Head of caudate nucleus (tissue), 42 donors: ENCODE data around the gene COG7.
"Not testable (repeated sequence)": the region's sequence is repeated elsewhere in the genome, so short reads cannot be mapped to it uniquely, and the experiment has no call there.

ENCODE experiments used
- DNase-seq, 42 donors: peaks; one replicate each; pipeline versions ENCODE4 v3.0.0 to v3.0.0-alpha.2; 2020 to 2021; ENCODE audit warnings: mixed read lengths in 7 of 42
- intact Hi-C: fragments of 100-400 bp; cut with DNase I; formaldehyde crosslinking; loops from one replicate; pipeline ENCODE4 v1.15.0; 2022

Gene COG7

DNA sequence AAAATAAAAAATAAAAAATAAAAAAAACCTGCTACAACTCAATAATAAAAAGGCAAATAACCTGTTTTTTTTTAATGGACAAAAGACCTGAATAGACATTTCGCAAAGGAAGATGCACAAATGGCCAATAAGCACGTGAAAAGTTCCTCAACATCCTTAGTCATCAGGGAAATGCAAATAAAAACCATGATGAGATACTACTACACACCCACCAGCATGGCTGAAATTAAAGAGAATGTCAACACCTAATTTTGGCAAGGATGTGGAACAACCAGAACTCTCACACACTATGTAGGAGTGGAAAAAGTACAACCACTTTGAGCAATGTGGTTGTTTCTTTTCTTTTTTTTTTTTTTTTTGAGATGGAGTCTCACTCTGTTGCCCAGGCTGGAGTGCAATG is 24.6 kb downstream of the COG7 start:
- intact Hi-C loops = no loop called here
- peak in 3 of 42 donors; percentile 22 to 38 (median 23) for DNase-seq

DNA sequence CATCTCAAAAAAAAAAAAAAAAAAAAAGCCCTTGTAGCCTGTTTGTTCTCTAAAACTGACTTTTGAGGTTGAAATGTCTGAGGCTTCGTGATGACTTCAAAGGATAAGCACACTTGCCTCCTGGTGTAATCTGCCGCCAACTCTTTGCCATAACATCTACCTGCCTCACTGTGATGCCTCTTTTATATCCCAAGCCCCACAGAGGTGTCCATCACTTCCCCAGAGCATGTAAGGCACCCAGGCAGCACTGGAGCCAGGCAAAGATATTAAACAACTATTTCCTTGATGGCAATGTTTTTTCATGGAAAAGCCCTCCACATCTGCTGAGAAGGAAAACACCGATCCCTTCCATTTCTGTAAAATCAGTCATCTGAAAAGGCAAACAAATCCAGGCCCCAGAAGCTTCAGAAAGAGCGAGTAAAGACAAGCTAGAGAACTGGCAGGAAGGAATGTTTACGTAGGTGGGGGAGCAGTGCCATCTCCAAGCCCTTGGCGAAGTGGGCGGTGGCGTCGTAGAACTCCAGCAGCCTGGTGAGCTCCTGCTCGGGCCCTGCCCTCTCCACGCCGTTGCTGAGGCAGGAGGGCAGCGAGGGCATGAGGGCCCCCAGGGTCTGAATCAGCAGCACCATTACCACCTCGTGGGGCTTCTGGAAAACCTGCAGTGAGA is 28.6 kb downstream of the COG7 start:
- DNase-seq = no peak
- intact Hi-C loops = no loop called here

DNA sequence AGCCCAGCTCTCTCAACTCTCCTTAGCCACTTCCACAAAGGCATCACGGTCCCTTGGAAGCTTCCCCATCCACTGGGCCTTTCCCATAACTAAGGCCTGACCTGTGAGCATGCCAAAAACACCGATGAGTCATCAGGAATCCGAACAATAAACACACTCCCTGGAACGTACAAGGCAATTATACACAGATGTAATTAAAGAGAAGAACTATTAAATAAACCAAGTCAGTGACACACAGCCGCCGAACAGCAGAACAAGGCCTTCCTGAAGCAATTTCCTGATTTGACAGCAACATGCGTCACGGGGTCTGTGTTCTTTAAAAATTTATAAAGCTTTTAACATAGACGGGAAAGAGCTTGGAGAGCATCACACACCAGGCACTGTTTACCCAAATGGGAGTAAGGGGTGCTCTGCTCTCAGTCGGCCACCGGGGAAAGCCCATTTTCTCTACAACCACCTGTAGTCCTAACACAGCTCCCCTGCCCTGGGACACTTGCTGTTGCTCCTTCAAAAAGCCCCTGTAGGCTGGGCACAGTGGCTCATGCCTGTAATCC is 29.4 kb downstream of the COG7 start:
- DNase-seq = peak in 12 of 42 donors; percentile 6 to 70 (median 27)
- intact Hi-C loops = no loop called here

DNA sequence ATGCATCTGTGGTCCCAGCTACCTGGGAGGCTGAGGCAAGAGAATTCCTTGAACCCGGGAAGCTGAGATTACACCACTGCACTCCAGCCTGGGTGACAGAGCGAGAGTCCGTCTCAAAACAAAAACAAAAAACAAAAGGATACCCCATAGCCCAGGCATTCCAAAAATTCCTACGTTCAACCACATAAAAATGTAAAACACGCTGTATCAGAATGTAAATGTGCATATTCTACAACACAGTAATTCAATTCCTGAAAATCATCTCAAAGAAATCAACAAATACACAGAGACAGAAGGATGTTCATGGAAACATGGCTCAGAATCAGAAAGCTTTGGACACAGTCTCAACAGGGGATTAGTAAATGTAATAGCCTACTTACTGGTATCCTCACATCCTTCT is 33.0 kb downstream of the COG7 start:
- intact Hi-C loops = no loop called here

DNA sequence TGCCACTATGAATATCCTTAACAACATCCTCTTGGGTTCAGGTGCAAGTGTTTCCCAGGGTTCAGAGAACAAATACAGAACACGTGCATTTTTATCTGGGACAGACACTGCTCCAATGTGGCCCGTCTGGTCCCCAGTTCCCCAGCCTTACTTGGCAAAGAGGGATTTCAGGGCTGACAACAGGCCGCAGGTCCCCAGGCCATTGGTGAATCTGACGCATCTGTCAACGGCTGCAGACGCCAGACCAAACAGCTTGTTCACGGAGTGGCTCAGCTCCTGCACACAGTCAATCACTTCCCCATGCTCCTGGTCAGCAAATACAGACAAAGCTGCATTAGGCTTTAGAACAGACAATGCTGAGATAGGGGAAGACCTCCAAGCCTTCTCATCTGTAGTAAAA is 36.2 kb downstream of the COG7 start:
- DNase-seq = no peak
- intact Hi-C loops = no loop called here

More for the DNA sequence above, 33.0 kb downstream of the COG7 start:
- no peak for DNase-seq

DNA sequence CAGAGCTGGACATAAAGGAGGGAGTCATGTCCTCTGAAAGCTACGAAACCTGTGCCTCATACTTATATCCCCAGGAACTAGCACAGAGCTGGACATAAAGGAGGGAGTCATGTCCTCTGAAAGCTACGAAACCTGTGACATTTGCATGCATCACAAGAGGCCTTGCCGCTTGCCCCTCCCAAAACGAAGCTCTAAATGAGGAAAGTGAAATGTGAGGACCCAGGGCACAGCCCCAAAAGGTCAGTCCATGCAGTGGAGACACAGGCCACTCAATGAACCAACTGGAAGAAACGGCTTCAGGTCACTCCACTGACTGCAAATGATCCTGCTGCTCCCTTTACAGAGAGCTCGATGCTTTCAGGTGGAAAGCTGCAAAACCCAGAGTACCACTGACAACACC is 38.3 kb downstream of the COG7 start:
- intact Hi-C loops = no loop called here
- DNase-seq = no peak

DNA sequence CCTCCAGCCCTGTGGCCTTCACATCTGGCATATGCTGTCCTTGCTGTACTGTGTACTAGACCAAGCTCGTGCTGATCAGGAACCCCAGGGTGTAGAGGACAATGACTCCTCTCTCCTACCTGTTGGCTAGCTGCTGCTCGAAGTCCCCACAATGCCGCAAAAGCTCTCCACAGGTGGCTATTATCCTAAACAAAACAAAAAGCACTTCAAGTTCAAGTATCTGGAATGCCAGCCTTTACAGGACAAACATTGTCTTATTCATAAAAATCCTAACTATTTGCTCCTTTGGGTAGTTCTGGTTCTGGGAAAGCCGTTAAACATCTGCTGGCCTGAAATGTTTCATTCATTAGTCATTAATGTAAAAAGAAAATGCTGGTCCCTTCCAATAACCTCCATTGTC is 42.8 kb downstream of the COG7 start:
- intact Hi-C loops = no loop called here

DNA sequence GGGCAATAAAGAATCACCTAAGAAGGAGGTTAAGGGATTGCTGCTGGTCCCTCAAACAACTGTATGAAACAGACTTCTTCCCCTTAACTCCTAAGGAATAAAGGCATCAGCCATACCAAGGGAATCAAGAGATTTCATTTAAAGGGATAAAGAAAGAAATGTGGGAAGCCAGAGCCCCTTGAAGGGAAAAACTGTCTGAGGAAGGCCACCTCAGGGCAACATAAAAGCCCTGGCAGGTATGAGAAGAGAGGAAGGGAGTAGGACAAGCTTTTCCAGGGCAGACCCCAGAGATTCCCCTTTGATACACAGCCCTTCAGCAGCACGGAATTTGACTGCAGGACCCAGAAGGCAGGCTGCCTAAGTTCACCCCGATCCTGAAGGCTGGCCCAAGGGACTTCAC is 43.5 kb downstream of the COG7 start:
- intact Hi-C loops = no loop called here
- no peak for DNase-seq

More for the DNA sequence above, 42.8 kb downstream of the COG7 start:
- DNase-seq = no peak

DNA sequence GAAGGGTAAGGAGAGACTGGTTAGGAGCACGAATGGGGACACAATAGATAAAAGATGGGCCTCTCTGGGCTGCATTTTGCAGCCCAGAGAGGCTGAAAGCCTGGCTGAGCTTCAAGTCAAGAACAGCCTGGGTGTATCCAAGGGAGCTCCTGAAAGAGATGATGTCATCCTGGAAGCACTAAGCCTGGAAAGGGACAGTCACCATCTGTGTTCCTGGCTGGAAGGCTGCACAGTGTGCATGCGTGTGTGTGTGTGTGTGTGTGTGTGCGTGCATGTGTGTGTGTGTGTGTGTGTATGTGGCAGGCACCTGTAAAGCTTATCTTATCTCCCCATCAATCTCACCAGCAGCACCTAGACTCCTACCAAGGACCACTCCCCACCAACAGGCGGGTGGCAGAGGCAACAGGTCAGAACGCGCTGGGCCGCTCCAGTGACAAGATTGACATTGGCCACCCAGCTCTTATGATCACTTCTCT is 44.1 kb downstream of the COG7 start:
- DNase-seq = peak in 12 of 42 donors; percentile 11 to 55 (median 26)
- intact Hi-C loops = no loop called here

DNA sequence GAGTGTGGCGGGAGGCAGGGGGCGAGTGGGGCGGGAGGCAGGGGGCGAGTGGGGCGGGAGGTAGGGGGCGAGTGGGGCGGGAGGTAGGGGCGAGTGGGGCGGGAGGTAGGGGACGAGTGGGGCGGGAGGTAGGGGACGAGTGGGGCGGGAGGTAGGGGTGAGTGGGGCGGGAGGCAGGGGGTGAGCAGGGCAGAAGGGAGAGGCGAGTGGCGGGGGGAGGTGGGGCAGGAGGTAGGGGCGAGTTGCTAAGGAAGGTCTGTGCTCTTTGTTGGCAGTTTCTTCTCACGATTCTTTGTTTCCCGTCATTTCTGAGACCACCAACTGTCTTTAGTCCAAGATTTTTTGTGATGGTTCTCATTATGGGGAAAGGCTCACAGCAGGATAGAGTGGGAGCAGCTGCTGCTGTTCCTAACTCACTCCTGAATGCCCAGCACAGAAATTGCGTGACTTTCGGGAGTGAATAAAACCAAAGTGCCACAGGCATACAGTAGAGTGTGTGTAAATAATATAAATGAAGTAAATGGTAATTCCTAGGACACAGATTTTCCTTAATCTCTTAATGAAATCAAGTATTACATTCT is 44.7 kb downstream of the COG7 start:
- no peak for DNase-seq
- intact Hi-C loops = no loop called here

DNA sequence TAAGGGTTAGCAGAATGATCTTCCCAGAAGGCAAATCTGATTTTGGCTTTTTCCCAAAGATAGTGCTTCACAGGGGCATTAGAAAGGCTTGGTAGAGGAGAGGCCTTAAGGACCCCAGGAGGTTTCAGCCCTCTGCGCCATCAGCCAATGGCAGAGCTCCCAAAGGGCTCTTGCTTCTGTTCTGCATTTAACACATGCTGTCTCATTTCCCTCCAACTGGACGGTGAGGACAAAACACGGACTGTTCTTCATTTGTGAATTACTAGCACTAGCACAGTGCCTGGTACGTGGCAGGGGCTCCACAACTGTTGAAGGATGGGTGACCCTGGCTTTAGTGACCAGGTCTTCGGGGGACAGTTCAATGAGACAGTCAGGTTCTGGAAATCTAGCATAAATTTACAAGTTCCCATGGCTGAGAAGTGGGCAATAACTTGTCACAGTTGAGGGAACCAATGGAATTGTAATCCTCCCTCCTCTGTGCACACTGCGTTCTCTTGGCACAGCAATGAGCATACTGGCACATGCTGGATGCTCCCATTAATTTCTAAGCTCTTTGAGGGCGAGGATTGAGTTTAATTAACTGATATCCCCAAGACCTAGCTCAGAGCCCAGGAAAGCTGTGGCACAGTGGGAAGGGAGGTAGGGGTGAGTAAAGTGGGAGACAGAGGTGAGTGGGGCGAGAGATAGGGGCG is 45.4 kb downstream of the COG7 start:
- no peak for DNase-seq
- intact Hi-C loops = no loop called here

DNA sequence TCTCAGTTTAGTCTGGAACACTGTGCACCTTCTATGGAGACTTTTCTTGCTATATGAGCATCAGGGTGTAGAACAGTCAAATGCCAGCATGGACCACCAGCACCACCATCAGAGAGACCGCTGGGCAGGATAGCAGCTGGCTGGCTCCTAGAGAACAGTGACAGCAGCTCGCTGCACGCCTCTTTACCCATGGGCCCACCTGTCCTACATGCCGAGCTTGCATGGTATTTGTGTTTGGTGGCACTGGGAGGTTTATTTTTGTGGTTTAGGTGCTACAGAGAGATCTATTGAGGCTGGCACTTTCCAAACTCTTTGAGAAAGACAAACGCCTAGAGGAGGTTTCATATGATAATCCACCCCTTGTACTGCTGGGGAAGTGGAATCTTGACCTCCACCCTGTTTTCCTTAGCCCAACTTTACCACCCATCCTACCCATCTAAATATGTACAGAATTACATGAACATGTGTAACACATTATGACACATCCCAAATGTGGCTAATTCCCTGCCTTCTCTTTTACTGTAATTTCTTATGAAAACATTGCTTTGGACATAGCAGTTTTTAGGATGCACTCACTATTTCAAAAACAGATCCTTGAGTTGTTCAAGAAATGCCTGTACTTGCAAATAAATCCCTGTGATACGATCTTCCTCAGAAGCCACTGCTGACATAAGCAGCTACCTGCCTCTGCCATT is 46.3 kb downstream of the COG7 start:
- no peak for DNase-seq
- intact Hi-C loops = no loop called here

DNA sequence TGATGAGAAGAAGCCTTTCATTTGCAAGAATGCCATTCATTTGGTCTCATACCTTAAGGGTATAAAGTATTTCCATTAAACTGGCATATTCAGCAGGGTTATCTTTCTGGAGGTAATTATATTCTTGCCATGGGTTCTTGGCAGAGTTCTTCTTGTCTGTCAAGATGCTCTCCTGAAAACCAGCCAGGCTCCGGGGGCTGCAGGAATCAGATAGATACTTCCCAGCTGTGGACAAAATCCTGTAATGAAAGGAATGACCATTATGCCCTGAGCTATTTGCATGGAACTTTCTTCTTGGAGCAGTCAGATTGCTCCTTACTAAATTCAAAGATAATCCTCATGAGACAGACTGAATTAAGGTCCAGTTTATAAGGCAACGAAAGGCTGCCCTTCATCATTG is 47.0 kb downstream of the COG7 start:
- intact Hi-C loops = no loop called here

DNA sequence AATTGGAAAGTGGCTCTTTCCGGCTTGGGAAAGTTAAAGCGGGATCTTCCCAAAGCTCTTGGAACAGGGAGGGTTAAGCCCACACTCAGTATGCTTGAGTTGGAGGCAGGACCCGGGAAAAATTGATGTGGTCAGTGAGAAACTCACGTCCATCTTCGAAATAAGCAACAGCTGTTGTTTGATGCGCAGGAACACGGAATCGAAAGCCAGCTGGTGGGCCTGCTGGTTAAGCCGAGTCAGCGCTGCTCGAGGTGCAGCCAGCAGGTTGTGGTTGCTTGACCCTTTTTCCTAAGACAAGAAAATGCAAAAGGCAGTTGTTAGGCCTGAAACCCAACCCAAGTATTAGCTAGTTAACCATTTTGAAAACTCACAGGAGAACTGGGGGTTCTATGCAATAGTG is 49.4 kb downstream of the COG7 start:
- no peak for DNase-seq
- intact Hi-C loops = no loop called here

More for the DNA sequence above, 47.0 kb downstream of the COG7 start:
- DNase-seq = no peak

DNA sequence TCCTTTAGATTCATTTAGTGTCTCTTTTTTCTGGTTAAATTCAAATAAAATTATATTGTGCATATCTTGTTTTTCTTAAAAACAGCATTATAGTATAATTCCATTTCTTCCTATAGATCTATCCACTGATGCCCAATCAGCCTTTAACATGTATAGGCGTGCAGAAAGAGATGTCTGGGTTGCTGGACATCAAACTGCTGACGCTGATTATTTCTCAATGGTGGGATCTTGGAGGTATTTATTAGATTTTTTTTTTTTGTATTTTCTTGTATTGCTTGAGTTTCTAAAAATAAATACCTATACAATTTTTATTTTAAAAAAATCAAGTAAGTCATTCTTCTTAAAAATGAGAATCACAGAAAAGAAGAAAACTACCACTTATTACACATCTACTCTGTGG is 50.9 kb downstream of the COG7 start:
- intact Hi-C loops = no loop called here
- DNase-seq = no peak

DNA sequence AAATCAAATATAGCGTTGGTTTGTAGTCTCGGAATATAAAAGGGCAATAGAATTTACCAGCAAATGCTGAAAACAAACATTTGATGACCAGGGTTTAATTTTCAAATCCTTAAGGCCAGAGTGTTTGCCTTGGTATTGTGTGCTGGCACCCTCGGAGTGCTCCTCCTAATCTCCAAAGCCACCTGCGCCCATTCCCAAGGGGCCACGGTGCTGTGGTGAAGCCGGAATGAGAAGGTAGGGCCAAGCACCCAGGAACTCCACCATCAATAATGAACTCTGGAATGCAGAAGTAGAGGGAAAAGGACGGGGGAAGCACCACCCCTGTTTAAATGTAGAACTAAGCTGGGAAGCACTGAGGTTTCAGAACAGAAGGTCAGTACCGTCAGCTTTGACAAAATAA is 51.9 kb downstream of the COG7 start:
- intact Hi-C loops = no loop called here
- no peak for DNase-seq

DNA sequence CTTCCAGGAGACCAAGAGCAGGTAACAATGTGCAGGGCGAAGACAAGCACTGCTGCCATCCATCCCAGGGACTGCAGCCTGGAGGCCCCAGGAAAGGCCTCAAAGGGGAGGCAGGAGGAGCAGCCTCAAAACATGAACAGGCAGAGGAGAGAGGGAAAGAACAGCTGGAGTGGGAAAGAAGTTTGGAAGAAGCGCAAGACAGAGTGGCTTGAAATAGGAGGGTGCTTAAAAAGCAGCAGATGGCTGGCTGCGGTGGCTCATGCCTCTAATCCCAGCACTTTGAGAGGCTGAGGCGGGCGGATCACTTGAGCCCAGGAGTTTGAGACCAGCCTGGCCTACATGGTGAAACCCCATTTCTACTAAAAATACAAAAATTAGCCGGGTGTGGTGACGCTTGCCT is 52.5 kb downstream of the COG7 start:
- intact Hi-C loops, DNase-seq: not testable (repeated sequence)

DNA sequence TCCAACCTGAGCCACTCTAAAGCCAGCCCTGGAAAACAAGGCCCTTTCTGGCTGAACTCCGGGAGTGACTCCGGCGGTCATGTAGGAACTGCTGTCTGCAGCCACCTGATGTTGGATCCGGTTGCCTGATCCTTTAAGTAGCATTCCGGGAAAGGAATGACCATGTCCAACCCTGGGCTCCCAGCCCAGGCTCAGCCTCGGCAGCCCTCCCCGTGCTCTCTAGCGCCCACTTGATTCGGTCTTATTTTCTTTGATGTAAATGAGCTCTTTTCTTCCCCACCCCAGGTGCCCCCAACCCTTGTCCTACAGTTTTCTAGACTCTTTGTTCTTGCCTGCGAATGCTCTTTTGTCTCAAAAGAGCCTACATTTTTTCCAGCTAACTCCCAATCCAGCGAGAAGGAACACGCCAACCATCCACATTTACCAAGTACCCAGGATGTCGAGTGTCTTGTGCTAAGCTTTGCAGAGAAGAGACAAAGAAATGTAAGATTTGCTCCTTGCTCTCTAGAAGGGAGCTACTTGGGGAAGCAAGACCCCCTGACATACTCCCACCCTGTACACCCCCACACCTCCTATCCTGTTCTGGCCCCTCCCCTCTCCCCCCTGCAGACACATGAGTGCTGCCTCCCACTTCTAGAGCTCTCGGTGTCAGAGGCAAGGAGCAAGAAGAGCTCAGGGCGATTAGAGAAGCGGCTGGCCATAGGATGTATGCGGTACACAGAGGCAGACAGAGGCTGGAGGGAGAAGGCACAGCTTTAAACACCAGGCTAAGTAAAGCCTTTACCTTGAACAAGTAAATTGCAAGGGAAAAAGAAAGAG is 53.8 kb downstream of the COG7 start:
- intact Hi-C loops = no loop called here
- DNase-seq = peak in 20 of 42 donors; percentile 4 to 71 (median 22)

DNA sequence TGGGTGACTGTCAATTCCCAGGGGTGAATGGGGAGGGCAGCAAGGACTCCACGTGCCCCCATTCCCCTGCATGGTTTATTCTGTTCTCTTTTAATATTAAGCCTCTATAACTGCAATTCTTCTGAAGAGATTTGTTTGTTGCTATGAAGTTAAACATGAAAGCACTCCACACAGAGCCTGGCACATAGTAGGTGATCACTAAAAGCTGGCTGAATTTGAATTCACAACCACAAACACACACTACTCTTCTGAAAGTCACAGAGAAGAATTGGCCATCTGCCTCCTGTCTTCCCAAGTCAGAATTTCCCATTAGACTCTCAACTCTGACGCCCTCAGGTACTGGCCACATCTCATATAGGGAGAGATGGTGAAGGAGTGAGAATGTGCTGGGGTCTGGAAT is 55.5 kb downstream of the COG7 start:
- intact Hi-C loops = no loop called here
- DNase-seq = no peak
